MM.1S (cell line): ENCODE data around the gene B4GALT6.
A peak's percentile ranks its signal among the peaks of the same experiment; 100 is the strongest.

Experiments used
- DNase-seq: peaks from one replicate; pipeline ENCODE4 v3.0.0-alpha.2; 2015
- H2AFZ ChIP-seq: fragments of 300-600 bp; sonication (generic); 2 replicates; pipeline ENCODE4 v1.6.0; 2016; ENCODE audit warnings: antibody characterized with exemption, low read length
- H3F3A ChIP-seq: fragments of 300-600 bp; sonication (generic); 2 replicates; pipeline ENCODE4 v1.6.1; 2016; ENCODE audit warnings: mild to moderate bottlenecking, antibody characterized with exemption, low read length, moderate library complexity, mixed read lengths; ENCODE audit not compliant: insufficient read depth
- H3K27ac ChIP-seq: fragments of 300-600 bp; sonication (generic); 2 replicates; pipeline ENCODE4 v1.5.1; 2016; ENCODE audit warnings: mild to moderate bottlenecking, low read length
- H3K27me3 ChIP-seq: fragments of 300-600 bp; sonication (generic); replicated peaks from 2 replicates; pipeline ENCODE4 v1.6.0; 2016; ENCODE audit warnings: low read length; ENCODE audit not compliant: insufficient read depth
- H3K36me3 ChIP-seq: fragments of 300-600 bp; sonication (generic); replicated peaks from 2 replicates; pipeline ENCODE4 v1.6.1; 2016; ENCODE audit warnings: mild to moderate bottlenecking, low read length, mixed read lengths; ENCODE audit not compliant: insufficient read depth
- H3K4me1 ChIP-seq: fragments of 300-600 bp; sonication (generic); 2 replicates; pipeline ENCODE4 v1.6.1; 2016; ENCODE audit warnings: low read length, mixed read lengths
- H3K4me2 ChIP-seq: fragments of 300-600 bp; sonication (generic); 2 replicates; pipeline ENCODE4 v1.6.0; 2016; ENCODE audit warnings: low read depth, low read length
- H3K4me3 ChIP-seq: fragments of 300-600 bp; sonication (generic); 2 replicates; pipeline ENCODE4 v1.5.1; 2016; ENCODE audit warnings: low read length, mixed read lengths
- H3K79me2 ChIP-seq: fragments of 300-600 bp; sonication (generic); 2 replicates; pipeline ENCODE4 v1.6.1; 2016; ENCODE audit warnings: mixed run types, low read length, mixed read lengths
- H3K9ac ChIP-seq: fragments of 300-600 bp; sonication (generic); 2 replicates; pipeline ENCODE4 v1.6.1; 2016; ENCODE audit warnings: low read length, mixed read lengths
- H3K9me2 ChIP-seq: fragments of 300-600 bp; sonication (generic); replicated peaks from 2 replicates; pipeline ENCODE4 v1.6.1; 2016; ENCODE audit warnings: mild to moderate bottlenecking, low read length, mixed read lengths; ENCODE audit not compliant: insufficient read depth
- H3K9me3 ChIP-seq: fragments of 300-600 bp; sonication (generic); replicated peaks from 2 replicates; pipeline ENCODE4 v1.6.1; 2016; ENCODE audit warnings: mild to moderate bottlenecking, low read length, mixed read lengths; ENCODE audit not compliant: insufficient read depth
- H4K20me1 ChIP-seq: fragments of 300-600 bp; sonication (generic); 2 replicates; pipeline ENCODE4 v1.6.1; 2016; ENCODE audit warnings: mild to moderate bottlenecking, low read length, moderate library complexity, mixed read lengths; ENCODE audit not compliant: insufficient read depth
- EZH2 ChIP-seq: fragments of 300-600 bp; sonication (generic); optimal IDR thresholded peaks from 2 replicates; pipeline ENCODE3; 2017; ENCODE audit warnings: low read depth, mild to moderate bottlenecking, antibody characterized with exemption, low read length, mixed read lengths
- EZH2phosphoT487 ChIP-seq: fragments of 300-600 bp; sonication (generic); IDR thresholded peaks from 2 replicates; pipeline ENCODE4 v1.6.1; 2018; ENCODE audit warnings: antibody characterized with exemption, low read length
- TF ChIP-seq, protein P1 (sequence below): fragments of 300-600 bp; sonication (generic); IDR thresholded peaks from 2 replicates; pipeline ENCODE4 v1.5.1; 2016; ENCODE audit warnings: antibody characterized with exemption, low read length, mixed read lengths

B4GALT6 gene

DNA sequence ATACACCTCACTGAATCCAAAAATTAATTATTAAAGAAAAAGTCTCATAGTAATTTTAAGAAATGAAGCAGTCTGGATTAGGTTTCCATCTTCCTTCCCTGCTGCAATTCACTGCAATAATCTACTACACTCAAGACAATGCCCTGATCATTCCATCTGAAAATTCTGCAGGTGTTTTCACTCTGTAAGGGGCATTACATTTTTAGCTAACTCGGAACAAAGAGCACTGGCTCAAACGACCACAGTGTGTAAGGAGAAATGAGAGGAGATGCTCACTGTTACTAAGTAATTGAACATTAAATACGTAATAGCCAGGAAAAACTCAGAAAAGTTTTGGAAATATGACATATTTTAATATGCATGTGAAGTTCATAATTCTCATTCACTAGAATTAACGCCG is 1.3 kb downstream of the B4GALT6 start:
- Histone ChIP-seq H3K9me2 (no peaks in the 10 kb centered on the region), H3K9ac (no peak overlapping the region), H3K4me2 (no peak overlapping the region)

DNA sequence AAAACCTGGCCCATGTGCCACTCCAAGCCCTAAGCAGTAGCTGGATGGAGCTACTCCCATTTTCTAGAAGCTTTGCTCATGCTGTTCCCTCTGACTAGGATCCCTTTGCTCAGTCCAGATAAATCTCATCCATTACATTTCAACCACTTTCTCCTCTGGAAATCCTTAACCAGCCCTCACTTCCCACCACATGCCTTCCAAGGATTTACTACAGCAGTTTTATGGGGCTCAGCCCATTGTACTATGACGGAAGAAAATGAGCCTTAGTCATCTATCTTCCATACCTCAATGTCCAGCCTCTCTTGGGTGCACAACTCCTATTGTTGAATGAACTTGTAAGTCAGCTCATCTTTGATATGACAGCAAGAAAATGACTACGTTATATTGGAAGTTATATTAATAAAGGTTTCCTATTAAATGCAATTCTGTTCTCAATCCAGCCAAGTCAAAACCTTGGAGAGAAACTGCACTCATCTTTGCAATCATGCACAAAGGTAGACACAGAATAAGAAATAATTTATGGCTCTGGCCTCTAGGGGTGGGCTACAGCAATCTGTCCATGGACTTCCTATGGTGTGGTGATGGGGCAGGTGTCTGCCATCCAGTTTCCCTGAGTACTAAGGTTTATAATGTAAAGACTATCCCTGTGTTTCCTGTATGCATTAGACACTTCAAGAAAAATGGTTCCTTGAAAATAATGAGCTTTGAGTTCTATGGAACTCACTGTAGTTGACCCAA is 3.4 kb downstream of the B4GALT6 start:
- Histone ChIP-seq H3K4me1 (peaks cover 1% of the 10 kb centered on the region; the same call in 1 of the 2 replicates), H3F3A (peaks cover 4% of the 10 kb centered on the region; the same call in 1 of the 2 replicates), H3K4me2 (no peak overlapping the region), H3K9me2 (no peaks in the 10 kb centered on the region), H3K79me2 (no peaks in the 10 kb centered on the region), H3K9ac (no peak overlapping the region), H3K9me3 (no peaks in the 10 kb centered on the region), H4K20me1 (no peaks in the 10 kb centered on the region), H3K36me3 (no peaks in the 10 kb centered on the region), H3K27me3 (no peaks in the 10 kb centered on the region), H2AFZ (no peak overlapping the region), H3K4me3 (no peak overlapping the region), H3K27ac (no peak overlapping the region)
- peak; percentile 10 for DNase-seq
- no peak for TF ChIP-seq EZH2phosphoT487
- TF ChIP-seq EZH2, result no peak
- TF ChIP-seq, protein P1, sequence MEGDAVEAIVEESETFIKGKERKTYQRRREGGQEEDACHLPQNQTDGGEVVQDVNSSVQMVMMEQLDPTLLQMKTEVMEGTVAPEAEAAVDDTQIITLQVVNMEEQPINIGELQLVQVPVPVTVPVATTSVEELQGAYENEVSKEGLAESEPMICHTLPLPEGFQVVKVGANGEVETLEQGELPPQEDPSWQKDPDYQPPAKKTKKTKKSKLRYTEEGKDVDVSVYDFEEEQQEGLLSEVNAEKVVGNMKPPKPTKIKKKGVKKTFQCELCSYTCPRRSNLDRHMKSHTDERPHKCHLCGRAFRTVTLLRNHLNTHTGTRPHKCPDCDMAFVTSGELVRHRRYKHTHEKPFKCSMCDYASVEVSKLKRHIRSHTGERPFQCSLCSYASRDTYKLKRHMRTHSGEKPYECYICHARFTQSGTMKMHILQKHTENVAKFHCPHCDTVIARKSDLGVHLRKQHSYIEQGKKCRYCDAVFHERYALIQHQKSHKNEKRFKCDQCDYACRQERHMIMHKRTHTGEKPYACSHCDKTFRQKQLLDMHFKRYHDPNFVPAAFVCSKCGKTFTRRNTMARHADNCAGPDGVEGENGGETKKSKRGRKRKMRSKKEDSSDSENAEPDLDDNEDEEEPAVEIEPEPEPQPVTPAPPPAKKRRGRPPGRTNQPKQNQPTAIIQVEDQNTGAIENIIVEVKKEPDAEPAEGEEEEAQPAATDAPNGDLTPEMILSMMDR, result peak; percentile 43

More for the DNA sequence above, 1.3 kb downstream of the B4GALT6 start:
- H3K27ac ChIP-seq, result no peak overlapping the region
- no peaks in the 10 kb centered on the region for H3K79me2 ChIP-seq
- TF ChIP-seq, protein P1, result no peak
- no peak for TF ChIP-seq EZH2
- no peak for TF ChIP-seq EZH2phosphoT487
- no peaks in the 10 kb centered on the region for H3K36me3 ChIP-seq
- H3K4me3 ChIP-seq, result no peak overlapping the region
- no peaks in the 10 kb centered on the region for H3K27me3 ChIP-seq
- no peaks in the 10 kb centered on the region for H3K9me3 ChIP-seq
- H4K20me1 ChIP-seq, result no peaks in the 10 kb centered on the region
- H2AFZ ChIP-seq, result no peak overlapping the region
- DNase-seq, result no peak
- H3F3A ChIP-seq, result peaks cover 4% of the 10 kb centered on the region; the same call in 1 of the 2 replicates
- H3K4me1 ChIP-seq, result peaks cover 8% of the 10 kb centered on the region; the same call in 1 of the 2 replicates

DNA sequence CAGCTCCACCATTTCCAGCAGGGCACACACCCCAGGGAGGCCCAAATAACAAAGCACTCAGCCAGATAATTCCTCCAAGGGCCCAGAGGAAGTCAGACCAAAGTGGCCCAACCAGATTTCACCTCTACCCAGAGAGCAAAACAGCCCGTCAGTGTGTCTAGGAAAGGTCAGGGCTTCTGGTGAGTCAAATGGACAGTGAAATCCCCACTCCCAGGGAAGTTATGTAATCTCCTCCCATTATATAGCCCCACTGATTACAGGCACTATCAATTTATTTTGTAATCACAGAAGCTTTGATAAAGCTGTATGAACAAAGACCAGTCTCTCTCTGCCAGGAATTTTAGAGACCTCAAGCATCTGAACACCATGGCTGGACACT is 4.0 kb downstream of the B4GALT6 start:
- Histone ChIP-seq H3K9ac (no peak overlapping the region), H3K27me3 (no peaks in the 10 kb centered on the region), H3K79me2 (no peaks in the 10 kb centered on the region), H3K36me3 (no peaks in the 10 kb centered on the region), H3K9me3 (no peaks in the 10 kb centered on the region), H3F3A (peaks cover 4% of the 10 kb centered on the region; the same call in 1 of the 2 replicates), H3K4me1 (no peaks in the 10 kb centered on the region), H3K4me2 (no peak overlapping the region), H4K20me1 (no peaks in the 10 kb centered on the region), H3K4me3 (no peak overlapping the region), H2AFZ (no peak overlapping the region), H3K9me2 (no peaks in the 10 kb centered on the region), H3K27ac (no peak overlapping the region)
- DNase-seq, result no peak
- TF ChIP-seq, protein P1, result no peak
- TF ChIP-seq EZH2 (no peak), EZH2phosphoT487 (no peak)
